ENCODE results near the gene ST3GAL2.

ST3GAL2 gene

GRCh38 chr16:70438969-70439862 is at the start of gene ST3GAL2:
Gene ST3GAL2 (minus strand): TSS chr16:70439100. CDS start chr16:70398530, 40,570 bp downstream.
- DNase-seq = peak; percentile 96

GRCh38 chr16:70484867-70485266 is 46.0 kb upstream of the ST3GAL2 start:
- DNase-seq = no peak

GRCh38 chr16:70483426-70483825 is 44.5 kb upstream of the ST3GAL2 start:
- no peak for DNase-seq

GRCh38 chr16:70482624-70483023 is 43.7 kb upstream of the ST3GAL2 start:
- no peak for DNase-seq

- no peak for DNase-seq
Measured at GRCh38 chr16:70481929-70482536, 43.1 kb upstream of the ST3GAL2 start.

GRCh38 chr16:70480127-70481105 is 41.5 kb upstream of the ST3GAL2 start:
- DNase-seq = no peak

GRCh38 chr16:70478912-70479341 is 40.0 kb upstream of the ST3GAL2 start:
- no peak for DNase-seq

- DNase-seq = no peak
Measured at GRCh38 chr16:70478169-70478568, 39.3 kb upstream of the ST3GAL2 start.

- DNase-seq = no peak
Measured at GRCh38 chr16:70476272-70477020, 37.5 kb upstream of the ST3GAL2 start.

GRCh38 chr16:70475054-70475871 is 36.4 kb upstream of the ST3GAL2 start:
- no peak for DNase-seq

- DNase-seq = no peak
Measured at GRCh38 chr16:70474320-70475053, 35.6 kb upstream of the ST3GAL2 start.

- DNase-seq = no peak
Measured at GRCh38 chr16:70473446-70474319, 34.8 kb upstream of the ST3GAL2 start.

- no peak for DNase-seq
Measured at GRCh38 chr16:70472786-70473433, 34.0 kb upstream of the ST3GAL2 start.

GRCh38 chr16:70470927-70471341 is 32.0 kb upstream of the ST3GAL2 start:
- DNase-seq = no peak

- DNase-seq = no peak
Measured at GRCh38 chr16:70470141-70470926, 31.4 kb upstream of the ST3GAL2 start.

- no peak for DNase-seq
Measured at GRCh38 chr16:70468776-70469525, 30.1 kb upstream of the ST3GAL2 start.

GRCh38 chr16:70467608-70468007 is 28.7 kb upstream of the ST3GAL2 start:
- DNase-seq = no peak
